GM18520 (cell line): Measurements from ENCODE around the gene LMO3.

ENCODE experiments used
- ATAC-seq: cut with Tn5 transposase; IDR thresholded peaks from one replicate; pipeline ENCODE4 v1.9.1; 2021; ENCODE audit not compliant: unreplicated experiment

Gene LMO3

GRCh38 chr12:16602412-16602811 is 3.5 kb downstream of the LMO3 start:
- ATAC-seq: no peak

- ATAC-seq: no peak
Observed at GRCh38 chr12:16600525-16600924, 5.4 kb downstream of the LMO3 start.

GRCh38 chr12:16599081-16599480 is 6.9 kb downstream of the LMO3 start:
- ATAC-seq: no peak

- ATAC-seq: no peak
Observed at GRCh38 chr12:16594797-16595196, 11.2 kb downstream of the LMO3 start.

- ATAC-seq: no peak
Observed at GRCh38 chr12:16593546-16593945, 12.4 kb downstream of the LMO3 start.

GRCh38 chr12:16590645-16591044 is 15.3 kb downstream of the LMO3 start:
- no peak for ATAC-seq

- no peak for ATAC-seq
Observed at GRCh38 chr12:16588812-16589211, 17.1 kb downstream of the LMO3 start.

GRCh38 chr12:16587514-16587913 is 18.4 kb downstream of the LMO3 start:
- no peak for ATAC-seq

GRCh38 chr12:16587110-16587453 is 18.9 kb downstream of the LMO3 start:
- no peak for ATAC-seq

- ATAC-seq: no peak
Observed at GRCh38 chr12:16586350-16587109, 19.4 kb downstream of the LMO3 start.

GRCh38 chr12:16585781-16586180 is 20.2 kb downstream of the LMO3 start:
- ATAC-seq: no peak

- no peak for ATAC-seq
Observed at GRCh38 chr12:16583969-16584745, 21.8 kb downstream of the LMO3 start.

- no peak for ATAC-seq
Observed at GRCh38 chr12:16581416-16581815, 24.5 kb downstream of the LMO3 start.

- ATAC-seq: no peak
Observed at GRCh38 chr12:16579041-16579440, 26.9 kb downstream of the LMO3 start.

- no peak for ATAC-seq
Observed at GRCh38 chr12:16573398-16574077, 32.4 kb downstream of the LMO3 start.

- ATAC-seq: peak; percentile 70
Observed at GRCh38 chr12:16568873-16569272, 37.1 kb downstream of the LMO3 start.

- ATAC-seq: no peak
Observed at GRCh38 chr12:16564675-16565074, 41.3 kb downstream of the LMO3 start.

GRCh38 chr12:16563504-16563903 is 42.5 kb downstream of the LMO3 start:
- ATAC-seq: no peak

GRCh38 chr12:16562921-16563320 is 43.0 kb downstream of the LMO3 start:
- ATAC-seq: no peak

- no peak for ATAC-seq
Observed at GRCh38 chr12:16562435-16562834, 43.5 kb downstream of the LMO3 start.

- ATAC-seq: no peak
Observed at GRCh38 chr12:16560273-16560672, 45.7 kb downstream of the LMO3 start.

- no peak for ATAC-seq
Observed at GRCh38 chr12:16555630-16556029, 50.3 kb downstream of the LMO3 start.
